Measurements from ENCODE around the gene SUSD4. TPM values are rescaled to one million over a fixed set of nuclear protein-coding genes. Genes with fewer than 3 reads are reported as not detected.
A peak's percentile ranks its signal among the peaks of the same experiment; 100 is the strongest.

The SUSD4 gene
- total and polyA plus RNA-seq, 9 of the 15 experiments (the other 6 are each of a cell fraction or from before 2014, with no cell fraction given) = 0.06 to 1.7 (median 0.09) TPM; not detected in 4

DNA sequence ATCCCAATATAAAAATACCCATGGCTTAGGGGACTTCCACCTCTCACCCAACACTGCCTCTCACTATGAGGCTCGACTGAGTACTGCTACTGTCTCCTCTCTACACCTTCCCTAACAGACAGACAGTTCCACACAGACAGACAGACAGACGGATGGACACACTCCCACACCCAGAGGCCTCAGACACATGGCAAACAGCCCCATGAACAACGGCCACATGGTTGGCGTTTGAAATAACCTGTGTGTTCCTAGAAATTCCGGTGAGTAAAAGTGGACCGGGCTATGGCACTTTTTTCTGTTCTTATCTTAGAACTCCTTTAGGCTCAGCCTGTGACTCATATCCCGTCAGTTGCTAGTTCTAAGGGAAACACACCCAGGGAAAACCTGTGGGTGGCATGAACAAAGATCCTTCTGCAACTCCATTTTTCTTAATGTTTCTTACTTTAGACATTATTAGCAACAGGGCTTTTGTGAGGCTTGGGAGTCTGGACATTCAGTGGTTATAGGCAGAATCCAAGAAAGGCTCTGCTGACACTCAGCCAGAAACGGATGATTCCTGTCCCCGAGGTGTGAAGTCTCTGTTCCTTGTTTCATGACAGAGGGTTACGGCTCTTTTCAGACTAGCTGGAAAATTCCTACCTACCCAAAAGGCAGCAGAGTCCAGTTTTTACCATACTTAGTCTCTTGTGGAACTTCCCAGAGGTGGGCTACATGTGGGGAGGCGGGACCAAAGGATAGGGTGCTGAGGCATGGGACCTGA, 130.4 kb downstream of the SUSD4 start (continued):
- TF ChIP-seq, protein P1, sequence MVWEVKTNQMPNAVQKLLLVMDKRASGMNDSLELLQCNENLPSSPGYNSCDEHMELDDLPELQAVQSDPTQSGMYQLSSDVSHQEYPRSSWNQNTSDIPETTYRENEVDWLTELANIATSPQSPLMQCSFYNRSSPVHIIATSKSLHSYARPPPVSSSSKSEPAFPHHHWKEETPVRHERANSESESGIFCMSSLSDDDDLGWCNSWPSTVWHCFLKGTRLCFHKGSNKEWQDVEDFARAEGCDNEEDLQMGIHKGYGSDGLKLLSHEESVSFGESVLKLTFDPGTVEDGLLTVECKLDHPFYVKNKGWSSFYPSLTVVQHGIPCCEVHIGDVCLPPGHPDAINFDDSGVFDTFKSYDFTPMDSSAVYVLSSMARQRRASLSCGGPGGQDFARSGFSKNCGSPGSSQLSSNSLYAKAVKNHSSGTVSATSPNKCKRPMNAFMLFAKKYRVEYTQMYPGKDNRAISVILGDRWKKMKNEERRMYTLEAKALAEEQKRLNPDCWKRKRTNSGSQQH (CRISPR knock-in tag; IDR thresholded peaks at IDR 0.05) = 0 out of 2 replicates have a peak, but pooled peaks have one; percentile 4
- TF ChIP-seq, protein P2, sequence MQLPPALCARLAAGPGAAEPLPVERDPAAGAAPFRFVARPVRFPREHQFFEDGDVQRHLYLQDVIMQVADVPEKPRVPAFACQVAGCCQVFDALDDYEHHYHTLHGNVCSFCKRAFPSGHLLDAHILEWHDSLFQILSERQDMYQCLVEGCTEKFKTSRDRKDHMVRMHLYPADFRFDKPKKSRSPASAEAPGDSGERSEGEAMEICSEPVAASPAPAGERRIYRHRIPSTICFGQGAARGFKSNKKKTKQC (CRISPR knock-in tag; IDR thresholded peaks at IDR 0.05) = peak; percentile 98
- TF ChIP-seq ZNF121 (CRISPR knock-in tag; conservative IDR thresholded peaks at IDR 0.05) (no peak), TCF7 (IDR thresholded peaks at IDR 0.05; ENCODE audit: borderline replicate concordance) (peak; percentile 79; the same call in 1 of the 2 replicates), ZNF583 (CRISPR knock-in tag; IDR thresholded peaks at IDR 0.05) (peak; percentile 62; the same call in 1 of the 2 replicates), ZNF79 (CRISPR knock-in tag; IDR thresholded peaks at IDR 0.05; ENCODE audit: low read depth) (no peak), ETV1 (tag; conservative IDR thresholded peaks at IDR 0.05; ENCODE audit: low read depth) (peak; percentile 84), ZKSCAN1 (IDR thresholded peaks at IDR 0.05; ENCODE audit: low read depth, low read length) (no peak), ZNF197 (CRISPR knock-in tag; IDR thresholded peaks at IDR 0.05; ENCODE audit: low read depth) (peak; percentile 81; the same call in 1 of the 2 replicates), PCBP1 (IDR thresholded peaks at IDR 0.05; ENCODE audit: low read depth, low read length, poor library complexity, severe bottlenecking) (no peak), RCOR1 (IDR thresholded peaks at IDR 0.05; ENCODE audit: borderline replicate concordance in 1 of 2, low read depth in 2 of 2, low read length in 2 of 2) (peak in 1 of 2 experiments; percentile 75; a peak in 1 of 4 replicates), MYC (IDR thresholded peaks at IDR 0.05; ENCODE audit: low read depth, low read length) (peak; percentile 98), MYC (CRISPR knock-in tag; IDR thresholded peaks at IDR 0.05; ENCODE audit: borderline replicate concordance, low read depth) (peak; percentile 65), ZNF76 (CRISPR knock-in tag; IDR thresholded peaks at IDR 0.05; ENCODE audit: borderline replicate concordance) (0 out of 2 replicates have a peak, but pooled peaks have one; percentile 70), KLF6 (CRISPR knock-in tag; IDR thresholded peaks at IDR 0.05; ENCODE audit: borderline replicate concordance) (peak; percentile 74; the same call in 1 of the 2 replicates), RUNX1 (IDR thresholded peaks at IDR 0.05; ENCODE audit: low read depth) (peak; percentile 52; the same call in 1 of the 2 replicates)
- TF ChIP-seq, protein P3, sequence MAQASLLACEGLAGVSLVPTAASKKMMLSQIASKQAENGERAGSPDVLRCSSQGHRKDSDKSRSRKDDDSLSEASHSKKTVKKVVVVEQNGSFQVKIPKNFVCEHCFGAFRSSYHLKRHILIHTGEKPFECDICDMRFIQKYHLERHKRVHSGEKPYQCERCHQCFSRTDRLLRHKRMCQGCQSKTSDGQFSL (CRISPR knock-in tag; IDR thresholded peaks at IDR 0.05) = peak; percentile 33; the same call in 1 of the 2 replicates
- TF ChIP-seq, protein P3 (tag; IDR thresholded peaks at IDR 0.05) = no peak
- TF ChIP-seq, protein P4, sequence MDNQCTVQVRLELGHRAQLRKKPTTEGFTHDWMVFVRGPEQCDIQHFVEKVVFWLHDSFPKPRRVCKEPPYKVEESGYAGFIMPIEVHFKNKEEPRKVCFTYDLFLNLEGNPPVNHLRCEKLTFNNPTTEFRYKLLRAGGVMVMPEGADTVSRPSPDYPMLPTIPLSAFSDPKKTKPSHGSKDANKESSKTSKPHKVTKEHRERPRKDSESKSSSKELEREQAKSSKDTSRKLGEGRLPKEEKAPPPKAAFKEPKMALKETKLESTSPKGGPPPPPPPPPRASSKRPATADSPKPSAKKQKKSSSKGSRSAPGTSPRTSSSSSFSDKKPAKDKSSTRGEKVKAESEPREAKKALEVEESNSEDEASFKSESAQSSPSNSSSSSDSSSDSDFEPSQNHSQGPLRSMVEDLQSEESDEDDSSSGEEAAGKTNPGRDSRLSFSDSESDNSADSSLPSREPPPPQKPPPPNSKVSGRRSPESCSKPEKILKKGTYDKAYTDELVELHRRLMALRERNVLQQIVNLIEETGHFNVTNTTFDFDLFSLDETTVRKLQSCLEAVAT (IDR thresholded peaks at IDR 0.05) = 0 out of 4 replicates have a peak, but pooled peaks of 1 of the 2 experiments have one; percentile 54
- TF ChIP-seq, protein P5, sequence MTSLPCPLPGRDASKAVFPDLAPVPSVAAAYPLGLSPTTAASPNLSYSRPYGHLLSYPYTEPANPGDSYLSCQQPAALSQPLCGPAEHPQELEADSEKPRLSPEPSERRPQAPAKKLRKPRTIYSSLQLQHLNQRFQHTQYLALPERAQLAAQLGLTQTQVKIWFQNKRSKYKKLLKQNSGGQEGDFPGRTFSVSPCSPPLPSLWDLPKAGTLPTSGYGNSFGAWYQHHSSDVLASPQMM (CRISPR knock-in tag; IDR thresholded peaks at IDR 0.05) = no peak
- TF ChIP-seq, protein P6, sequence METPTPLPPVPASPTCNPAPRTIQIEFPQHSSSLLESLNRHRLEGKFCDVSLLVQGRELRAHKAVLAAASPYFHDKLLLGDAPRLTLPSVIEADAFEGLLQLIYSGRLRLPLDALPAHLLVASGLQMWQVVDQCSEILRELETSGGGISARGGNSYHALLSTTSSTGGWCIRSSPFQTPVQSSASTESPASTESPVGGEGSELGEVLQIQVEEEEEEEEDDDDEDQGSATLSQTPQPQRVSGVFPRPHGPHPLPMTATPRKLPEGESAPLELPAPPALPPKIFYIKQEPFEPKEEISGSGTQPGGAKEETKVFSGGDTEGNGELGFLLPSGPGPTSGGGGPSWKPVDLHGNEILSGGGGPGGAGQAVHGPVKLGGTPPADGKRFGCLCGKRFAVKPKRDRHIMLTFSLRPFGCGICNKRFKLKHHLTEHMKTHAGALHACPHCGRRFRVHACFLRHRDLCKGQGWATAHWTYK (CRISPR knock-in tag; IDR thresholded peaks at IDR 0.05) = peak; percentile 57

Data from K562 (cell line).